Measurements from ENCODE around the gene SUMO3. TPM values are rescaled to one million over a fixed set of nuclear protein-coding genes. Genes with fewer than 3 reads are reported as not detected.
A peak's percentile ranks its signal among the peaks of the same experiment; 100 is the strongest.

The SUMO3 gene
- total and polyA plus RNA-seq, 7 experiments from 2014 or later = 46.9 to 91.7 (median 76.5) TPM

- Mint-ChIP-seq H3K4me3 (no peak overlapping the region), H3K9me3 (no peaks in the 10 kb centered on the region), H3K27me3 (no peaks in the 10 kb centered on the region), H3K4me1 (peaks cover 25 to 68% (median 55%) of the 10 kb centered on the region in 7 donors), H3K36me3 (peaks cover 5 to 49% (median 20%) of the 10 kb centered on the region in 5 donors), H3K27ac (peak overlapping the region in 2 of 9 donors; percentile 10 to 19)
- intact Hi-C loops (cut with micrococcal nuclease) = no loop called here
- ChIA-PET CTCF (no interaction called here), POLR2A (interaction anchor here (1.6 kb wide), 1 partner anchor 15 kb away, joined by 5 read pairs; the partner anchor contains the start of gene PTTG1IP)
- Histone ChIP-seq H3K36me3 (ENCODE audit: control insufficient read depth in 2 of 3, insufficient read depth in 3 of 3, low read length in 3 of 3) (peaks cover 15 to 94% (median 17%) of the 10 kb centered on the region in 3 experiments), H3K9me3 (ENCODE audit: control insufficient read depth in 2 of 3, low read length in 3 of 3) (no peaks in the 10 kb centered on the region), H3K4me3 (ENCODE audit: low read length) (no peak overlapping the region), H3K27me3 (ENCODE audit: control insufficient read depth in 2 of 2, insufficient read depth in 2 of 2, low read length in 2 of 2) (no peaks in the 10 kb centered on the region), H3K27ac (ENCODE audit: low read depth, low read length) (no peak overlapping the region), H3K4me1 (ENCODE audit: control insufficient read depth in 2 of 2, insufficient read depth in 2 of 2, low read length in 2 of 2) (peaks cover 0 to 14% of the 10 kb centered on the region in 2 donors)
- ATAC-seq = no peak
- DNase-seq = no peak
These were observed 40.9 kb upstream of the SUMO3 start for GRCh38 chr21:44858791-44859190.

- H3K9me3 ChIP-seq (ENCODE audit: control insufficient read depth in 2 of 3, low read length in 3 of 3) = no peaks in the 10 kb centered on the region
- no peaks in the 10 kb centered on the region for H3K27me3 ChIP-seq (ENCODE audit: control insufficient read depth in 2 of 2, insufficient read depth in 2 of 2, low read length in 2 of 2)
- peaks cover 0 to 19% of the 10 kb centered on the region in 2 donors for H3K4me1 ChIP-seq (ENCODE audit: control insufficient read depth in 2 of 2, insufficient read depth in 2 of 2, low read length in 2 of 2)
- Mint-ChIP-seq H3K27ac (peak overlapping the region in 5 of 9 donors; percentile 33 to 63 (median 47)), H3K9me3 (no peaks in the 10 kb centered on the region), H3K27me3 (no peaks in the 10 kb centered on the region), H3K4me3 (no peak overlapping the region), H3K36me3 (peaks cover 5 to 47% (median 15%) of the 10 kb centered on the region in 5 donors), H3K4me1 (peaks cover 24 to 68% (median 54%) of the 10 kb centered on the region in 7 donors)
- H3K36me3 ChIP-seq (ENCODE audit: control insufficient read depth in 2 of 3, insufficient read depth in 3 of 3, low read length in 3 of 3) = peaks cover 17 to 97% (median 17%) of the 10 kb centered on the region in 3 experiments
- no peak overlapping the region for H3K4me3 ChIP-seq (ENCODE audit: low read length)
- ChIA-PET POLR2A (interaction anchor here (1.6 kb wide), 1 partner anchor 15 kb away, joined by 5 read pairs; the partner anchor contains the start of gene PTTG1IP), CTCF (interaction anchor here (1.1 kb wide), 1 partner anchor 12 kb away, joined by 3 read pairs; no protein-coding TSS in a partner anchor)
- ATAC-seq (no peak), DNase-seq (no peak)
- intact Hi-C loops (cut with micrococcal nuclease) = no loop called here
- H3K27ac ChIP-seq (ENCODE audit: low read depth, low read length) = no peak overlapping the region
These were observed 40.4 kb upstream of the SUMO3 start for GRCh38 chr21:44858291-44858690.

- no peak overlapping the region for H3K4me3 ChIP-seq (ENCODE audit: low read length)
- peaks cover 17 to 92% (median 17%) of the 10 kb centered on the region in 3 experiments for H3K36me3 ChIP-seq (ENCODE audit: control insufficient read depth in 2 of 3, insufficient read depth in 3 of 3, low read length in 3 of 3)
- intact Hi-C loops (cut with micrococcal nuclease) = no loop called here
- H3K9me3 Mint-ChIP-seq = no peaks in the 10 kb centered on the region
- POLR2A ChIA-PET = interaction anchor here (0.6 to 1.6 kb wide), 5 partner anchors 10 to 59 kb away, joined by 3 to 5 read pairs (median 3); partner anchors contain the start of gene PTTG1IP
- H3K27me3 Mint-ChIP-seq = no peaks in the 10 kb centered on the region
- no peak overlapping the region for H3K27ac ChIP-seq (ENCODE audit: low read depth, low read length)
- H3K4me1 ChIP-seq (ENCODE audit: control insufficient read depth in 2 of 2, insufficient read depth in 2 of 2, low read length in 2 of 2) = peaks cover 0 to 28% of the 10 kb centered on the region in 2 donors
- H3K27me3 ChIP-seq (ENCODE audit: control insufficient read depth in 2 of 2, insufficient read depth in 2 of 2, low read length in 2 of 2) = no peaks in the 10 kb centered on the region
- no peak for ATAC-seq
- no peak for DNase-seq
- CTCF ChIA-PET = interaction anchor here (1.1 kb wide), 1 partner anchor 11 kb away, joined by 3 read pairs; no protein-coding TSS in a partner anchor
- peaks cover 5 to 51% (median 15%) of the 10 kb centered on the region in 5 donors for H3K36me3 Mint-ChIP-seq
- no peaks in the 10 kb centered on the region for H3K9me3 ChIP-seq (ENCODE audit: control insufficient read depth in 2 of 3, low read length in 3 of 3)
- peak overlapping the region in 4 of 9 donors; percentile 24 to 53 (median 45) for H3K27ac Mint-ChIP-seq
- H3K4me3 Mint-ChIP-seq = no peak overlapping the region
- peaks cover 30 to 70% (median 57%) of the 10 kb centered on the region in 7 donors for H3K4me1 Mint-ChIP-seq
These were observed 39.4 kb upstream of the SUMO3 start for GRCh38 chr21:44857127-44857892.

- H3K4me1 Mint-ChIP-seq = peaks cover 36 to 72% (median 59%) of the 10 kb centered on the region in 7 donors
- no peaks in the 10 kb centered on the region for H3K27me3 ChIP-seq (ENCODE audit: control insufficient read depth in 2 of 2, insufficient read depth in 2 of 2, low read length in 2 of 2)
- no peak overlapping the region for H3K4me3 ChIP-seq (ENCODE audit: low read length)
- no peaks in the 10 kb centered on the region for H3K9me3 ChIP-seq (ENCODE audit: control insufficient read depth in 2 of 3, low read length in 3 of 3)
- H3K27ac Mint-ChIP-seq = peak overlapping the region in 5 of 9 donors; percentile 55 to 92 (median 75)
- peaks cover 17 to 87% (median 17%) of the 10 kb centered on the region in 3 experiments for H3K36me3 ChIP-seq (ENCODE audit: control insufficient read depth in 2 of 3, insufficient read depth in 3 of 3, low read length in 3 of 3)
- H3K4me3 Mint-ChIP-seq = peak overlapping the region in 3 of 10 donors; percentile 8 to 66 (median 58)
- ATAC-seq (no peak), DNase-seq (no peak)
- ChIA-PET CTCF (no interaction called here), POLR2A (interaction anchor here (0.6 to 1.0 kb wide), 4 partner anchors 11 to 76 kb away, joined by 3 to 6 read pairs (median 4); partner anchors contain the start of gene PTTG1IP)
- peaks cover 0 to 39% of the 10 kb centered on the region in 2 donors for H3K4me1 ChIP-seq (ENCODE audit: control insufficient read depth in 2 of 2, insufficient read depth in 2 of 2, low read length in 2 of 2)
- intact Hi-C loops (cut with micrococcal nuclease) = no loop called here
- no peak overlapping the region for H3K27ac ChIP-seq (ENCODE audit: low read depth, low read length)
- H3K27me3 Mint-ChIP-seq = no peaks in the 10 kb centered on the region
- H3K36me3 Mint-ChIP-seq = peaks cover 7 to 50% (median 11%) of the 10 kb centered on the region in 5 donors
- H3K9me3 Mint-ChIP-seq = no peaks in the 10 kb centered on the region
These were observed 38.3 kb upstream of the SUMO3 start for GRCh38 chr21:44856131-44856530.

GRCh38 chr21:44855572-44855971, 37.7 kb upstream of the SUMO3 start:
- Mint-ChIP-seq H3K27ac (peak overlapping the region in 7 of 9 donors; percentile 55 to 94 (median 92)), H3K27me3 (no peaks in the 10 kb centered on the region), H3K4me3 (peak overlapping the region in 2 of 10 donors; percentile 32 to 70), H3K4me1 (peaks cover 34 to 73% (median 61%) of the 10 kb centered on the region in 7 donors), H3K36me3 (peaks cover 7 to 49% (median 11%) of the 10 kb centered on the region in 5 donors), H3K9me3 (no peaks in the 10 kb centered on the region)
- DNase-seq (no peak), ATAC-seq (no peak)
- CTCF ChIA-PET = no interaction called here
- POLR2A ChIA-PET = interaction anchor here (0.8 to 0.9 kb wide), 3 partner anchors 18 to 76 kb away, joined by 3 to 6 read pairs (median 3); partner anchors contain the start of gene PTTG1IP
- Histone ChIP-seq H3K4me3 (ENCODE audit: low read length) (no peak overlapping the region), H3K9me3 (ENCODE audit: control insufficient read depth in 2 of 3, low read length in 3 of 3) (no peaks in the 10 kb centered on the region), H3K36me3 (ENCODE audit: control insufficient read depth in 2 of 3, insufficient read depth in 3 of 3, low read length in 3 of 3) (peaks cover 17 to 87% (median 17%) of the 10 kb centered on the region in 3 experiments), H3K4me1 (ENCODE audit: control insufficient read depth in 2 of 2, insufficient read depth in 2 of 2, low read length in 2 of 2) (peaks cover 0 to 42% of the 10 kb centered on the region in 2 donors), H3K27ac (ENCODE audit: low read depth, low read length) (peak overlapping the region; percentile 63), H3K27me3 (ENCODE audit: control insufficient read depth in 2 of 2, insufficient read depth in 2 of 2, low read length in 2 of 2) (no peaks in the 10 kb centered on the region)
- intact Hi-C loops (cut with micrococcal nuclease) = no loop called here

GRCh38 chr21:44854664-44855446, 37.0 kb upstream of the SUMO3 start:
- peaks cover 17 to 88% (median 17%) of the 10 kb centered on the region in 3 experiments for H3K36me3 ChIP-seq (ENCODE audit: control insufficient read depth in 2 of 3, insufficient read depth in 3 of 3, low read length in 3 of 3)
- H3K9me3 Mint-ChIP-seq = no peaks in the 10 kb centered on the region
- H3K9me3 ChIP-seq (ENCODE audit: control insufficient read depth in 2 of 3, low read length in 3 of 3) = no peaks in the 10 kb centered on the region
- H3K4me1 Mint-ChIP-seq = peaks cover 32 to 72% (median 57%) of the 10 kb centered on the region in 7 donors
- ChIA-PET CTCF (no interaction called here), POLR2A (interaction anchor here (0.8 to 0.9 kb wide), 4 partner anchors 19 to 516 kb away, joined by 3 to 6 read pairs (median 3); partner anchors contain the start of genes CFAP410 and PTTG1IP)
- H3K4me1 ChIP-seq (ENCODE audit: control insufficient read depth in 2 of 2, insufficient read depth in 2 of 2, low read length in 2 of 2) = peaks cover 0 to 42% of the 10 kb centered on the region in 2 donors
- H3K27me3 ChIP-seq (ENCODE audit: control insufficient read depth in 2 of 2, insufficient read depth in 2 of 2, low read length in 2 of 2) = no peaks in the 10 kb centered on the region
- peak; percentile 56 for ATAC-seq
- no peaks in the 10 kb centered on the region for H3K27me3 Mint-ChIP-seq
- H3K36me3 Mint-ChIP-seq = peaks cover 7 to 49% (median 11%) of the 10 kb centered on the region in 5 donors
- peak overlapping the region; percentile 63 for H3K27ac ChIP-seq (ENCODE audit: low read depth, low read length)
- peak in 6 of 9 donors; percentile 36 to 57 (median 42) for DNase-seq
- no peak overlapping the region for H3K4me3 ChIP-seq (ENCODE audit: low read length)
- H3K27ac Mint-ChIP-seq = peak overlapping the region; percentile 52 to 94 (median 87)
- intact Hi-C loops (cut with micrococcal nuclease) = no loop called here
- H3K4me3 Mint-ChIP-seq = peak overlapping the region; percentile 37 to 70 (median 60)

Measured in naive thymus-derived CD4-positive, alpha-beta T cell (primary cell).